OCI-LY7 (cell line): Measurements from ENCODE around the gene RAPGEF3.

Experiments
- EZH2phosphoT487 ChIP-seq: fragments of 200-600 bp; sonication (generic); IDR thresholded peaks from 2 replicates; pipeline ENCODE4 v1.6.1; 2018; ENCODE audit warnings: low read depth, borderline replicate concordance, mild to moderate bottlenecking, mixed run types, antibody characterized with exemption, low read length, moderate library complexity, mixed read lengths
- TF ChIP-seq, protein P1 (sequence below): fragments of 200-600 bp; sonication (generic); conservative IDR thresholded peaks from 2 replicates; pipeline ENCODE4 v1.5.1; 2014; ENCODE audit warnings: mild to moderate bottlenecking, antibody characterized with exemption, low read length, moderate library complexity, mixed read lengths

DNA sequence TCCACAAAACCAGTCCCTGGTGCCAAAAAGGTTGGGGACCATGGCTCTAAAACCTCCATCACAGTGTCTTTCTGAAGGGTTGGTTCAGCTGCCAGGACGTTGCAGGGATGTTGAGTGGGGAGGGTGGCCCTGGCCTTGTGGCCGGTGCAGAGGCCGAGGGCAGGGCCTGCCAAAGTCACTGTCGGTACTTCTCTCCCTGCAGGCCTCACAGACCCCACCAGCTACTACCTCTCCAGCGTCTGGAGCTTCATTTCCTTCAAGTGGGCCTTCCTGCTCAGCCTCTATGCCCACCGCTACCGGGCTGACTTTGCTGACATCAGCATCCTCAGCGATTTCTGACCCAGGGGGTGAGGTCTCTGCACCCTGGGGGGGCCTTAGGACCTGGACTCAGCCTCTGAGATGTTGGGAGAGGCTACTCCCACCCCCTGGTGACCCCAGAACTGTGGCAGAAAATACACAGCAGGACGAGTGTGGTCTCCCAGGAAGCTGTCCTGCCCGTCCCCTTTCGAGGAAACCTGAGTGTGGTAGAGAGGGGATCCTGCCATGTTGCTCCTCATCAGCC is 21.3 kb upstream of the RAPGEF3 start:
- TF ChIP-seq, protein P1, sequence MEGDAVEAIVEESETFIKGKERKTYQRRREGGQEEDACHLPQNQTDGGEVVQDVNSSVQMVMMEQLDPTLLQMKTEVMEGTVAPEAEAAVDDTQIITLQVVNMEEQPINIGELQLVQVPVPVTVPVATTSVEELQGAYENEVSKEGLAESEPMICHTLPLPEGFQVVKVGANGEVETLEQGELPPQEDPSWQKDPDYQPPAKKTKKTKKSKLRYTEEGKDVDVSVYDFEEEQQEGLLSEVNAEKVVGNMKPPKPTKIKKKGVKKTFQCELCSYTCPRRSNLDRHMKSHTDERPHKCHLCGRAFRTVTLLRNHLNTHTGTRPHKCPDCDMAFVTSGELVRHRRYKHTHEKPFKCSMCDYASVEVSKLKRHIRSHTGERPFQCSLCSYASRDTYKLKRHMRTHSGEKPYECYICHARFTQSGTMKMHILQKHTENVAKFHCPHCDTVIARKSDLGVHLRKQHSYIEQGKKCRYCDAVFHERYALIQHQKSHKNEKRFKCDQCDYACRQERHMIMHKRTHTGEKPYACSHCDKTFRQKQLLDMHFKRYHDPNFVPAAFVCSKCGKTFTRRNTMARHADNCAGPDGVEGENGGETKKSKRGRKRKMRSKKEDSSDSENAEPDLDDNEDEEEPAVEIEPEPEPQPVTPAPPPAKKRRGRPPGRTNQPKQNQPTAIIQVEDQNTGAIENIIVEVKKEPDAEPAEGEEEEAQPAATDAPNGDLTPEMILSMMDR, result no peak
- no peak for TF ChIP-seq EZH2phosphoT487
